GM18870 (cell line): ENCODE data around the gene NUTM2B.
"Not testable (repeated sequence)": the region's sequence is repeated elsewhere in the genome, so short reads cannot be mapped to it uniquely, and the experiment has no call there.

Source experiments
- ATAC-seq: cut with Tn5 transposase; IDR thresholded peaks from one replicate; pipeline ENCODE4 v1.9.1; 2021; ENCODE audit warnings: moderate library complexity; ENCODE audit not compliant: unreplicated experiment

NUTM2B gene, protein sequence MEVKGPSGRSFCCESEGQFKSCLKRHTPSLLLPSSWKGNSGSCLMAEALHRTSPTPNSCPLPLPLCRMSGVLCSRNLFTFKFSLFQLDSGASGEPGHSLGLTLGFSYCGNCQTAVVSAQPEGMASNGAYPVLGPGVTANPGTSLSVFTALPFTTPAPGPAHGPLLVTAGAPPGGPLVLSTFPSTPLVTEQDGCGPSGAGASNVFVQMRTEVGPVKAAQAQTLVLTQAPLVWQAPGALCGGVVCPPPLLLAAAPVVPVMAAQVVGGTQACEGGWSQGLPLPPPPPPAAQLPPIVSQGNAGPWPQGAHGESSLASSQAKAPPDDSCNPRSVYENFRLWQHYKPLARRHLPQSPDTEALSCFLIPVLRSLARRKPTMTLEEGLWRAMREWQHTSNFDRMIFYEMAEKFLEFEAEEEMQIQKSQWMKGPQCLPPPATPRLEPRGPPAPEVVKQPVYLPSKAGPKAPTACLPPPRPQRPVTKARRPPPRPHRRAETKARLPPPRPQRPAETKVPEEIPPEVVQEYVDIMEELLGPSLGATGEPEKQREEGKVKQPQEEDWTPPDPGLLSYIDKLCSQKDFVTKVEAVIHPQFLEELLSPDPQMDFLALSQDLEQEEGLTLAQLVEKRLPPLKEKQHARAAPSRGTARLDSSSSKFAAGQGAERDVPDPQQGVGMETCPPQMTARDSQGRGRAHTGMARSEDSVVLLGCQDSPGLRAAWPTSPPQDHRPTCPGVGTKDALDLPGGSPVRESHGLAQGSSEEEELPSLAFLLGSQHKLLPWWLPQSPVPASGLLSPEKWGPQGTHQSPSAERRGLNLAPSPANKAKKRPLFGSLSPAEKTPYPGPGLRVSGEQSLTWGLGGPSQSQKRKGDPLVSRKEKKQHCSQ

DNA sequence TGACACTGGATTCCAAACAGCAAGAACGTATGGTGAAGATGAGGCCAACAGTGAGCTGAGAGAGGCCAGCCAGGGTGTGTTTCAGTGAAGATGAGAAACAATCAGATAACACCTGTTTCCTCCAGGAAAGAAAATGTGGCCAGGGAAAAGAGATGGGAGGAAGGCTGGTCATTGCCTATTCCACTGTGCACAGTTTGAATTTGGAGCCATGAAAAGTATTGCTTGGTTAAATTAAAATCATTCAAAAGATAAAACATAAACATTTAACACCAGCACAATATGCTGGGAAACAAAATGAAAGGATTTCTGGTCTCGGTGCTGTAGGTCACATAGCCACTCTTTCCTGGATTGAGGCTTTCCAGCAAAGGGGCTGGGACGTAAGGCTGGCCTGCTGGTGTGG, at the start of gene NUTM2B:
TSS of gene NUTM2B (plus strand) at position 301 of the 400 bp plus-strand sequence. CDS start 383 bp downstream, outside the sequence.
- not testable (repeated sequence) for ATAC-seq

DNA sequence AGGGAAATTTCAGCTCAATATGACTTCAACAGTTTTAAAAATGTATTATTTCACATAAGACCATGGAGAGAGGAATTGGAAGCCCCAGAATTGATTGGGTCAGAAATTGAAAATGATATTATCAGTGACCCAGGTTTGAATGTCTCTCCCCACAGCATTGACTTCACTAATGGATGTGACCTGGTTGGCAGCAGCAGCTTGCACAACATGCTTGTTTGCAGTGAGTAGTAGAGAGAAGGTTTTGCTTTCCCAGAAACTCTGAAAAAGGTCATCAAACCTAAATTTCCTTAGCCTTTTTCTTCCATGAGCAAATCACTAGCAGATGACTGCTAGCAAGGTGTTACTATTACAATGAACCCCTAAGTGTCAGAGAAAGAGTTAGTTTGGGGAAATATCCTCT, 39.7 kb upstream of the NUTM2B start:
- not testable (repeated sequence) for ATAC-seq

DNA sequence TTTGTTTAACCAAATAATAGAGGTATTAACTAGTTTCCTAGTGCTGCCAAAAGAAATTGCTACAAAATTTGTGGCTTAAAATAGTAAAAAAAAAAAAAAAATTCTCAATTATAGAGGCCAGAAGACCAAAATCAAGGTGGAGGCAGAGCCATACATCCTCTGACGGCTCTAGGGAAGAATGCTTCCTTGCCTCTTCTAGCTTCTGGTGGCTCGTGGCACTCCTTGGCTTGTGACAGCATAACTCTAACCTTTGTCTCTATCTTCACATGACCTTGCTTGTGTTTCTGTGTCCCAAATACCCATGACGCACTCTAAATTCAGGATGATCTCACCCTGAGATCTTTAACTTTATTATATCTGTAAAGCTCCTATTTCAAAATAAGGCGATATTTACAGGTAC, 38.3 kb upstream of the NUTM2B start:
- not testable (repeated sequence) for ATAC-seq

DNA sequence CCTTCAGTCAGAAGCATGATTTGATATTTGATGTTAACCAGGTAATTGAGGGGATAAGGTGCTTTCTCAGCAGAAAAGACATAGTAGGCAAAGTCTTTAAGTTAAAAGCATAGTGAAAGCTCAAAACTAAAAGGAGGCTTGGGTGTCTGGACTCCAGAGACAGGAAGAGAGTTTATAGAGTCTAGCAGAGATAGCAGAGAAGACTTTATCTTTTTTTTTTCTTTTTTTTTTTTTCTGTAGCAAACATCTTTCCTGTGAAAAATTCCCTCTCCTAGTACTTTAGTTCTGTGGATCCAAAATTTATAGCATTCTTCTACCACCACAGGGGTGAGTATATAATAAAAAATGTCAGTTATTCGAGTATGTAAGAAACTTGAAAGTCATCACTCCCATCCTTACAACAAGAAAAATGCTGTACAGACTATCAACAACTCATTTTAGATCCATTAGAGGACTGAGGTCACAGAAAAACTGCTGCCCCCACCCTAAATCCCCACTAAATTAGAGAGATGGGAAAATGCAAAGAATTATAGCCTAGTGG, 33.7 kb upstream of the NUTM2B start:
- ATAC-seq: not testable (repeated sequence)

DNA sequence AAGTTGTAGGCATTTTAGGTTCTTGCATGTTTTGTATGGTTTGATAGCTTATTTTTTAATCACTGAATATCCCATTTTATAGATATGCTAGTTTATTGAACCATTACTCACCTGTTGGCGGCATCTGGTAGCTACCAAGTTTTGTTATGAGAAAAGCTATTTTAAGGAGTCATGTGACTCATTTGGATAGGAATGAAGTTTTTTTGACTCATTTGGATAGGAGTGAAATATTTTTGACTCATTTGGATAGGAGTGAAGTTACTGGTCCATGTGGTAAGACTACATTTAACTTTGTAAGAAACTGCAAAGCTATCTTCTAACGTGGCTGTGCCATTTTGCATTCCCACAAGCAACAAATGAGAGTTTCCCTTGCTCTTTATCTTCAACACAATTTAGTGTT, 28.1 kb upstream of the NUTM2B start:
- not testable (repeated sequence) for ATAC-seq

DNA sequence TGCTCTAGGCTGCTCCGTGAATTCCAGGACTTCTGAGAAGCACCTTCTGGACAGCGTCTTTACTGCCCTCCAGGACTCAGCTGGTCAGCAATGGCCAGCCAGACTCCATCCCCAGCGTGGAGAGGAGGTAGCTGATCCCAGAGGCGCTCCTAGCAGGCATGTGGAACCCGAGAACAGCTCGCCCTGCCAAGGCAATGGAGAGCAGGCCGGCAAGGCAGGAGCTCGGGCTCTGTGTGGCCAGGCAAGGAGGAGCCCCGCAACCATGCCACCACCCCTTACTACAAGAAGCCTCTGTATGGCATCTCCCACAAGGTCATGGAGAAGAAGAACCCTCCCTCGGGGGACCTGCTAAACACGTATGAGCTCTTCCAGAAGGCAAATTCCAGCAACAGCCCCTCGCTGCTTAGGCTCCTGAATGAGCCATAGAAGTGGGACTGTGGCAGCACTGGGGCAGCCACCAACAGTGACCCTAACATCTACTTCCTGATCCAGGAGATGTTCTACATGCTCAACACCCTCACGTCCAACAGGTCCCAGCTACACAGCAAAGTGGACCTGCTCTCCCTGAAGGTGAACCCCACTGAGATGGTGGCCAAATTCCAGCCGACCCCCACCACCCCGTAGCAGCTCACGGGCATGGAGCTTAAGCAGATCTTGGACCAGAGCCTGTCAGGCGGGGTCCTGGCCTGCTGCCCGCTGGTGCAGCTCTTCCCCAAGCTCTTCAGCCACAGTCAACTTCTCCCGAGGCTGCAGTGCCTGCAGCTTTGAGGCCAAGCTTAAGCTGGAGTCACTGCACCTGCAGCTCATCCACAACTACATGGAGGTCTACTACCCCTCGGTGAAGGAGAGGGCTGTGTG, 19.8 kb upstream of the NUTM2B start:
- ATAC-seq: not testable (repeated sequence)

DNA sequence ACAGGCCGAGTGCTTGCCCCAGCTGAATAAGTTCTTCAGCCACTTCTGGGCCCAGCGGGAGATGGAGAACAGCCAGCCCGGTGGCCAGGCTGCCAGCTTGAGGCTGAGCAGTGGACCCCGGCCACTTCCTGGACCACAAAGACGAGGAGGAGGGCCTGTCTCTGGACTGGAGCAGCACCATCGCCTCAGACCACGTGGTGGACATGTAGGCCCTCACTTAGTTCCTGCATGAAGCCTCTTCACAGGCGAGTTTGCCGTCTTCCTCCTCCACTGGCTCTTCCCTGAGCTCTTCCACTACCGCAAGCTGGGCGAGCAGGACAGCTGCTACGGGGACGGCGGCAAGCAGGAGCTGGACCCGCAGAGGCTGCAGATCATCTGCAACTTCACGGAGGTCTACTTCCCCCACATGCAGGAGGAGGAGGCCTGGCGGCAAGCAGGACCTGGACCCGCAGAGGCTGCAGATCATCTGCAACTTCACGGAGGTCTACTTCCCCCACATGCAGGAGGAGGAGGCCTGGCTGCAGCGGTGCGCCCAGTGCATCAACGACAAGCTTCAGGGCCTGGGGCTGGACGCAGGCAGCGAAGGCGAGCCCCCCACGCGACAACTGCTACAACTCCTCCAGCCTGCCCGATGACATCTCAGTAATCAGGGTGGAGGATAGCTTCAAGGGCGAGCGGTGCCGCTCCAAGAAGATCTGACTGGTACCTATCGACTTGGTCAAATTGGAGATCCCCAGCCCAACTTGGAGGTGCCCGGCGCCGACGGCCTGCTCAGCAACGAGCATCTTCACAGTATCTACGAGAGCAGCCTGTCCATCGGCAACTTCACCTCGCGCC, 18.9 kb upstream of the NUTM2B start:
- not testable (repeated sequence) for ATAC-seq

DNA sequence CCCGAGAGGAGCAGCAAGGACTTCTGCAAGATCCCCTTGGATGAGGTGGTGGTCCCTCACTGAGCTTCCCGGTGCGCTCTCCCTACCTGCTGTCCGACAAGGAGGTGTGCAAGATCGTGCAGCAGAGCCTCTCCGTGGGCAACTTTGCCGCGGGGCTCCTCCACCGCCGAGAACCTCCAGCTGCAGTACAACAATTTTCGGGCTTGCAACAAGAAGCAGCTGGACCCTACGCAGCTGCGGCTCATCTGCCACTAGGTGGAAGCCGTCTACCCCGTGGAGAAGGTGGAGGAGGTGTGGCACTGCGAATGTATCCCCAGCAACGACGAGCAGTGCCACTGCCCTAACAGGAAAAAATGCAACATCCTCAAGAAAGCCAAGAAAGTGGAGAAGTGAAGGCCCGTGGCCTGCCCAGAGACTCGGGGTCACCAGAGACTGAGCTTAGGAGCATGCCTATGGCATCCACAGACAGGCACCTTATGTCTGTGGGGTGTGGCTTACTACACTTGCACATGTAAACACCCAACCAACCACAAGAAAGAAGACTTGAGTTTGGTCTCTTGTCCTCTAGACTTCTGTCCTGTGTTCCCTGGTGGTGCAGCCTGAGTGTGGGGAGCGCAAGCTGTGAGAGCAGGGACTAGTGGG, 17.9 kb upstream of the NUTM2B start:
- peak; percentile 80 for ATAC-seq

DNA sequence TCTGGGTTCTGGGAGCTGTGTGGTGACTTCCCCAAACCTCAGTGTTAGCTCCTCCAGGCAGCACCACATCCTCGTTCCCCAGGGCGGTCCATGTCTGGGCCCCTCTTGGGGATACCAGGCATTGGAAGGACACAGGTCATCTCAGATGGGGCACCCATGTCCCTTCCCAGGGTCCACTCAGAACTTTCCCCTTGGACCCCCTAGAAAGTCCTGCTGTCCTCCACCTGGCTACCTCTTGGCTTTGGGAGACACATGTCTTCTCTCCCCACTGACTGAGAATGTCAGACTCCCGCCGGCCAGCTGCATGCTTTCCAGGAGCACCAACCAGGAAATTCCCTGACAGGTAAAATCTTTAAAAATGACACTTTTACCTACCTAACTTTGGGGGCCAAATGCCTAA, 16.4 kb upstream of the NUTM2B start:
- ATAC-seq: not testable (repeated sequence)

DNA sequence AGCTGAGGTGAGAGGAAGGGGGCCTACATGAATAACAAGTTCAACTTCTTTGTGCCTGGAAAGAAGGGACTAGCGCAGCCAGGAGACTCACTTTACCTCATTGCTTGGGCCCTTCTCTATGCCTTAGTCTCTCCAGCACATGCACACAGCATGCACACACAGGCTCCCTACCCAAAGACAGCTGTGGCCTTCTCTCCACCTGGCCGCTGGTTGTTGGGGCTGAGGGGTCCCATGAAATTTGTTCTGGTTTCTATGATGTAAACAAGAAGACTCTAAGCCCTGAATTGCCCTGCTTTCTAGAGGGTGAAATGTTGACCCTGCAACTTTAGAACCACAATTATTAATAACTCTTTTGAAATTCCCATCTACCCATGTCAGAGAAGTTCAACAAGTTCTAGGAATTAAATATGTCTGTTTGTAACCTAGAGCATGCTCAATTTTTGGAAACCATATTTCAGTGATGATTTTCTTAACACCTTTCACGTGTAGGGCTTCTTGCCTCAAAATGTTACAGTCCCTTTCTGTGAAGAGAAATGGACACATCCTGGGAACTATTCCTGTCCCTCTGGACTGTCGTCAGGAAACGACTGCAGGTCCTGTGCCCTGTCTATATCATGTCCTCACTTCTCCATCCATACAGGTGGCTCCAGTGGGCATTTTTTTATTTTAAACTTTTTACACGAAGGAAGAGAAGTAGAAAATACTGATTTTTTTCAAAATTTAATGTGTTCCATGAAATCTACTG, 15.4 kb upstream of the NUTM2B start:
- not testable (repeated sequence) for ATAC-seq

DNA sequence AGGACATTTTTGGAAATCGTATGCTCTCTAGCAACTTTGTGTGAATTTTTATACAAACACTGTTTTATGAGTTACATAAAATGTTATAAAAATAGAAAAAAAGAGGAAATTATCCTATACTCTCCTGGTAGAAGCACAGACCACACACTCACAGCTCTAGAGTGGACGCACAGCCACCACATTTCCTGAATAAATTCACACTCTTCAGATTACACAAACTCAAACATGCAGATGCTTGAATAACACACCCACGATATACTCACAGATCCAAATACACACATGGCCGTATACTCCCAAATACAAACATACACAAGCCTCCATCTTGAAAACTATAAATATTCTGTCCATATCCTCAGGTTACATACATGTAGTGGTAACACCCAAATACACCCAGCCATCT, 14.2 kb upstream of the NUTM2B start:
- not testable (repeated sequence) for ATAC-seq

DNA sequence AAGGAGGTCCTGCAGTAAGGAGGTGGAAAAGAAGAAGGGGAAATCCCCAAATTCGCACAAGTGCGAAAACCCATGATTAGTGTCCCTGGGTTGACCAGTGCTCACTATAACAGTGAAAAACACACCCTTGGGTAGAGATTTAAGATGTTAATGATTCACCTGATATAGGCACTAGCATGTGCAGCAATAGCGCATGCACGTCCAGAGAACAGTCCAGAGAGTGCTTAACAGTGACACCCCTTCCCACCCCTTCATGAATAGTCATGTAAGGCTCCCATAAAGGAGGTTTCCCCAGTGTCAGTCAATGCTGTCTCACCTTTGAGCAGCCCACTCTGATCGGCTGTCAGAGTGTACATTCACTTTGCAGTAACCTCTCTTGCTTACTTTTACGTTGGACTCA, 6.4 kb upstream of the NUTM2B start:
- not testable (repeated sequence) for ATAC-seq

DNA sequence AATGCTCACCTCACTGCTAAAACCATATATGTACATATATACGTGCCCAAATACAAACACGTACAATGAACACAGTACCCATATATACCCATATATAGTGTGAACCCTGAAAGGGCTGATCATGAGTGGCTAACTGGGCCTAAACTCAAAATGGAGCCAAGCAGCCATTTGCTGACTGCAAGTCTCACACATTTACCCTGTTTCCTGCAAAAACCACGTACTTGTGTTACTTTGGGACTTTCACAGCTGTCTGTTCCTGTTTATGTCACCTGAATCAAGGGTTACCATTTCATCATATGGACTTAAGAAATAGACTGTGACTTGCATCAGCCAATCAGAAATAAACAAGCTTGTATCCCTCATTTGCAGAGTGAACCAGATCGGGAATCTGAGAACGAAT, 5.9 kb upstream of the NUTM2B start:
- not testable (repeated sequence) for ATAC-seq

DNA sequence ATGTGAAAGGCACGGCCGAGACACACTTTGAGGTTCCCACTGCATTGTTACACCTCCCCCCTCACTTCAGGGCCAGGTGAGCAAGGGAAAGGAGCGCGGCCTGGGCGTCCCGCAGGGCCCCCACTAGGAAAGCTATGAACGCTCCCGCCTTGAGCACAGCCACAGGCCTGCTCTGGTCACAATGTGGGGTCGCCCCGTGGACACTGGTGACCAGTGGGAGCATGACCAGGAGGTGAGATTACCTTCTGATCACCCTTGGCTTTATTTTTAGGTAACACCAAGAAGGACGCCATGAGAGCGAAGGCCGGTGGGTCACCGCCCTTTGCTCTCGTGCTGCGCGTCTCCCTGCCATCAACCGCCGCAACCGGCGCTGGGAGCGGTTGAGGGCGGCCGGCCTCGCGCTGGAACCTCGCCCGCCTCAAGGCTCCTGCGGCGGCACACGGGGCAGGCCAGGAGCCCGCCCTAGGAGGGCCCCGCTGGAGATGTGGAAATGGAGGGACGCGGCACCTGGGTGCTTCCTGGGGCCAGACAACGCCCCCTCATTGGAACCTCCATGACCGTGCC, 2.6 kb upstream of the NUTM2B start:
- not testable (repeated sequence) for ATAC-seq

DNA sequence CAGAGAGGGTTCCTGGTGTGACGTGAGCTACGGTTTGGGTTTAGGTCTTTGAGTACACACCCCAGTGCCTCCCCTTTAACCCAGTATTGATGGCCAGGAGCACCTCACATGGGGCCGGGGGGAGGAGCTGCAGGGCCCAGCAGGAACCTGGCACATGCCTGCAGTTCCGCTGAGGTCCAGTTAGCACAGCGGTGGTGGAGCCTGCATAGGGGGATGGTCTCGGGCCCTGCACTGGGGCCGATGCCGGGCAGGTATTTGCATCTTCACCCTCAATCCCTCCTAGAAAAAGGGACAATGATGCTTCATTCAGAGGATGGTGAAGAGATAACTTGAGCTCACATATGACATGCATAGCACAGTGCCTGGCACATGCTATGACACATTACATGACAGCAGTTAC, 4.0 kb downstream of the NUTM2B start:
- not testable (repeated sequence) for ATAC-seq

DNA sequence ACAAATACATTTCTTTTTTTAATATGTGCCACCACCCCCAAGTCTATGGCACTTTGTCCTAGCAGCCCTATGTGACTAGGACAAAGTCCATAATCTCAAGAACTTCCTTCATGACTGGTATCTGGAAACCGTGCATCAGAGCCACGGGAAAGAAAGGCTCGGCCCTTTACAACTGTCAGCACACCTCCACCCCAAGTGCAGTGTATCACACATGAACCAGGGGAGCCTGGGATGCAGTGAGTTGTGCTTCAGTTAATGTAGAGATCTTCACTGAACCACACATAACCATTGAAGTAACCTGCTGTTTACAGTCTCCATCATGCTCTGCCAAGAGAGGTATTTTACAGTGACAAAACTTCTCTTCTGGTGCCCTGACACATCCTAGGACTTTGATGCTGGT, 11.9 kb downstream of the NUTM2B start:
- not testable (repeated sequence) for ATAC-seq

DNA sequence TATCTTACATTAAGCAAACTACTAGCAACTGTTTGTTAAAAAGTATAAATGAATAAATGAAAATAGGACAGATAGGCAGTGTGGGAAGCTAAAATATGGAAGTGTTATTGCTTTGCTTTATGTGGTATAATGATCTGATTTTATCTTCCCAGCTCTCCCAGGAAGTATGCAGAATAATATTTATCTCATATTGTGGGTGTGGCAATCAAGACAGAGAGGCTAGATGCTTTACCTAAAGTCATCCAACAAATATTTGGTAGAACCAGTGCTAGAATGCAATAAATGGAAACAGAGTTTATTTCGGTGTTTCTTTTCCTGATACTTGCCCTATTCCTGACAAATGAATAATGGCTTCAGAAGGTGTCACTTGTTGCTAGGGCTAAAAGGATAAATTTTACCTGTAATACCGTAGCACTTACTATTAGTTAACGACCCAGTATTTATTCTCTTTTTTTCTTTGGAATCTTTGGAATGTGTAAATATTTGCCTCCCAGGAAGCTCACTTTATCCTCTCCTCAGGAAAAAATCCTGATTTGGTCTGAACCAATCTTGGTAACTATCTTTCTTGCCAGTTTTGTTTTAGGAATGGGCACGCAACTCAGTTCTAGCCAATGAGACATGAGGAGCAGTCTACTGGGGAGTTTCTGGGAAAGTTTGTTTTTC, 14.0 kb downstream of the NUTM2B start:
- not testable (repeated sequence) for ATAC-seq

DNA sequence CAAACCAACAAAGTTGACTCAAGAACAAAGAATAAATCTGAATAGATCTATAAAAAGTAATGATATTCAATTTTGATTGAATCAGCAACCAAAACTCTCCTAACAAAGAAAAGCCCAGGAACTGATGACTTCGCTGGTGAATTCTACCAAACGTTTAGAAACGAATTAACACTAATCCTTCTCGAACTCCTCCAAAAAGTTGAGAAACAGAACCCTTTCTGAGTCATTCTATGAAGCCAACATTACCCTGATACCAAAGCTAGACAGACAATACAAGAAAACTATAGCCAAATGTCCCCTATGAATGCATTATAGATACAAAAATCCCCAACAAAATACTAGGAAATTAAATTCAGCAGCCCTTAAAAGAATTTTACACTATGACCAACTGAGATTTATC, 17.0 kb downstream of the NUTM2B start:
- ATAC-seq: not testable (repeated sequence)
